ENCODE data around the gene SCRT2.

Gene SCRT2

DNA sequence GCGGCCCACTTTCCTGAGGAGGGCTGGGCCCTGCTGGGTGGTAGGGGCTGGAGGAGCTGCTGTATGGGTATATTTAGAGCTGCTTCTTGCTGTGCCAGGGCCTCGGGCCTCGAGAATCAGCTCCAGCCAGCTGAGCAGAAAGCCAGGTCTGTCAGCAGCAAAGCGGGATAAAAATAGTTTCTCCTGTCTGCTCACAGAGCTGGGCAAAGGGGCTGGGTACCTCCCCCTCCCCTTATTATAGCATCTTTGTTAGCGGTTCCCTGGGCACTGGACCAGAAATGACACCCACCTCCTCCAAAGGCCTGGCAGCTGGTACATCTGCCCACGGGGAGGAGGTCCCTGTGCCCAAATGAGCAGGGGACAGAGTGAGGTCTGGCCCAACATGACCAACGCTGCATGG is 6.0 kb downstream of the SCRT2 start:
- DNase-seq: no peak

DNA sequence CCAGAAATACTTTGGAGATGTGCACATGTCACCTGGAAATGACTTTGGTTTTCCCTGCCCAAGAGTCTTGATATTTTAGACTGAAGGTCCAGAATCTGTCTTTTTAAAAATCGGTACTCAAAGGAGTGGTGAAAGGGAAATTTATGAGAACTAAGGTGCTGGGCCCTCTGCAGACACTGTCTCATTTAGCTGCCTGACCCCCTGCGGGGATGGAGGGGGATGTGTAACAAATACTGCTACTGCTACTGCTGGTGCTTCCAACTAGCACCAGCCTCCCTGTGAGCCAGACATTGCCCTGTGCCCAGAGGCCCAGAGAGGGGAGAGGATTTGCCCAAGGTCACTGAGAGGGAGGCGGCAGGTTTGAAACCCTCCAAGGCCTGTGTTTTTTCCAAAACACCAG is 7.0 kb downstream of the SCRT2 start:
- no peak for DNase-seq

DNA sequence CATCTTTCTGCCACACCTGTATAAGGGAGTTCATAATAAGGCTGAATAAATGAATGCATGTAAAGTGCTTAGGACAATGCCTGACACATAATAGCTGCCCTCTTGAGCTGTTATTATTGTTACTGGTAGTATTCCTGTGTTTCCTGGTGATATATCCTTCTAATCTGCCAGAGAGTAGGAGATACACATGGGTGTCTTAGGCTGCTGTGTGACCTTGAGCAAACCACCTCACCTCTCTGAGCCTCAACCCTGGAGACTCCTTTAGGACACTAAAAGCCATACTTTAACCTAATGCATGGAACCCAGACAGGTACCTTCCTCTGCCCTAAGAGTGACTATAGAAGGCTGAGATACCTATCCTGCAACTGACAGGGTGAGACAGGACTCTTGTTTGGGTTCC is 7.6 kb downstream of the SCRT2 start:
- DNase-seq: no peak

DNA sequence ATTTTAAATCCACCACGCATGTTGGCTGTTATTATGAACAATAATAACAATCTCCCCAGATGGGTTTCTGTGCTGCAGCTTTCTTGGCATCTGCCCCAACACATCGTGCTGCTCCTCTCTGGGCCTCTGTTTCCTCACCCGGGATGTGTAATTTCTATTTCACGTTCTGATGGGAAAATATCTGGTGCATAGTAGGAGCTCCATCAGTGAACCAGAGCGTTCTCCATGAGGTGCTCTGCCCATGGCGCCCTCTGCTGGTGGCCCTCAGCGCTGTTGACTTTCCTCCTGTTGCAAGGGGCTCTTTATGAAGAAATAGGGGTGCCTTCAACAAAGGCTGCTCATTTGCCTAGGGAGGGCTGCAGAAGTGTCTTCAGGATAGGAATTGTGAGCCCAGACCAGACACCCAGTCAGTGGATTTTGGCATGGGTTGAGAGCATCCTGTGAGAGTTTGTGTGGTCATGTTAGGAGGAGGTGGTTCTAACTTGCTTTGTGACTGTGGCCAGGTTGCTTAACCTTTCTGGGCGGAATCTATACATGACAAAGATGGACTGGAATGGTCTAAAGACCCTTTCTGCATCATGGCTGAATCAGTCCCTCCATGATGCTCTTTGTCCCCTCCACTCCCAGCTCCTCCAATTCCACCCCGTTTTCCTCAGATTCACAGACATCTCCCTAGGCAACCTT is 8.1 kb downstream of the SCRT2 start:
- no peak for DNase-seq

DNA sequence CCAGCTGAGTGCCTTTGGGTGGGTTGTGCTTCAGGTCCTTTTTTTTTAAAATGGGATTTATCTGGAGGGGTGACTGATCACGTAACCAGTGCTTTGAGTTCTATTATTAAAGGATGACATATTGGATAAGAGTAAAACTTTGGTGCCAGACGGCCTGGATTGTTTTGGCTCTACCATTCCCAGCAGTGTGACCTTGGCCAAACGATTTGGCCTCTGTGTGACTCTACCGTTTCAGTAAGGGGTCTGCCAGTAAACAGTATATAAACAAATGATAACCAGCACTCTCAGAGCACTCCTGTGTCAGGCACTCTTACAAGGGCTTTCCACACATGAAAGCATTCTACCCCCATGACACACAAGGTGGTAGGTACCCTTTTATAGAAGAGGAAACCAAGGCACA is 8.7 kb downstream of the SCRT2 start:
- no peak for DNase-seq

DNA sequence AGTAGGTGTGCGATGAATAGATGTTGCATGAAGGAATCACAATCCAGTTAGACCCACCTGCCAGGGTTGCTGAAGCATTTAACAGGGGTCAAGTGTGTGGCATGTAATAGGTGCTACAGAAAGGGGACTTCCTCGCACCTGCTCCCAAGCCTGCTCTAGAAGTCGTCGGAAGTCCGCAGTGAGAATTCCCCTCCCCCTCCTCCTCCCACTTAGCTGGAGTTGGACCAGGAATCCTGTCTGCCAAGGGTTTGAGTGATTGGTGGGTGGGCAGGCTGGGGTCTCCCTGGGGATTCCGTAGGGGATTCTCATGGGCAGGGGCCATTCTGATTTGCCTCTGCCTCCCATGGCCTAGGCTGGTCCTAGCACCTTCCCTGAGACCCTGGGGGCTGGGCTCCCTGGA is 10.3 kb downstream of the SCRT2 start:
- DNase-seq: no peak

DNA sequence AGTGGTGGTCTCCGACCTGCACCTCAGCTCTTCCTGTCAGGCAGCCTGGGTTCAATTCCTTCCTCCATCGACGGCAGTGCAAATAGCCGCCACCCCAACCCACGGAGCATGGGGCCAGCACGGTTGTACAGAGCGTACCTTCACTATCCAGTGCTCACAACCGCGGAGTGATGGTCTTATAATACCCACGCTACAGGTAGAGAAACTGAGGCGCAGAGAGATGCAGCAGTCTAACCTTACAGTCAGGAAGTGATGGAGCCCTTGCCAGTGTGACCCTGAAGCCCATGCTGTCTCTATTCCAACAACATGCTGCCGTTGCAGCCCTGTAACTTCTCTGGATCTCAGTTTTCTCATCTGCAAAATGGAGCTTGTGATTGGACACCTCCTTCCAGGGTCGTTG is 11.0 kb downstream of the SCRT2 start:
- DNase-seq: no peak

DNA sequence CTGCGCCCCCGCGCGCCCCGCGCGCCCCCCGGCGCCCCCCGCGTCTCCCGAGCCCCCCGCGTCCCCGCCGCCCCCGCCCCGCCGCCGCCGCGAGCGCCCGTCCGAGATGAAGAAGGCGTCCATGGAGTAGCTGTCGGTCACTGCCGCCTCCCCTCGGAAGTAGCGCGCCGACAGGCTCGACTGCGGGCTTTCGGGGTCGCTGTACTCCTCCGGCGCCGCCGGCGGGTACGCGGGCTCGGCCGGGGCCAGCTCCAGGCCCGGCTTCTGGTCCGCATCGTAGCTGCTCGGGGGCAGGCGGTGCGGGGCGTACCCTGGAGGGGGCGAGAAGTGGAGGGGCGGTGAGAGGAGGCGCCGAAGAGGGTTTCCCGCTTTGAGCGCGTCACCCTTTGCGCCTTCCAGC is 11.5 kb downstream of the SCRT2 start:
- no peak for DNase-seq

DNA sequence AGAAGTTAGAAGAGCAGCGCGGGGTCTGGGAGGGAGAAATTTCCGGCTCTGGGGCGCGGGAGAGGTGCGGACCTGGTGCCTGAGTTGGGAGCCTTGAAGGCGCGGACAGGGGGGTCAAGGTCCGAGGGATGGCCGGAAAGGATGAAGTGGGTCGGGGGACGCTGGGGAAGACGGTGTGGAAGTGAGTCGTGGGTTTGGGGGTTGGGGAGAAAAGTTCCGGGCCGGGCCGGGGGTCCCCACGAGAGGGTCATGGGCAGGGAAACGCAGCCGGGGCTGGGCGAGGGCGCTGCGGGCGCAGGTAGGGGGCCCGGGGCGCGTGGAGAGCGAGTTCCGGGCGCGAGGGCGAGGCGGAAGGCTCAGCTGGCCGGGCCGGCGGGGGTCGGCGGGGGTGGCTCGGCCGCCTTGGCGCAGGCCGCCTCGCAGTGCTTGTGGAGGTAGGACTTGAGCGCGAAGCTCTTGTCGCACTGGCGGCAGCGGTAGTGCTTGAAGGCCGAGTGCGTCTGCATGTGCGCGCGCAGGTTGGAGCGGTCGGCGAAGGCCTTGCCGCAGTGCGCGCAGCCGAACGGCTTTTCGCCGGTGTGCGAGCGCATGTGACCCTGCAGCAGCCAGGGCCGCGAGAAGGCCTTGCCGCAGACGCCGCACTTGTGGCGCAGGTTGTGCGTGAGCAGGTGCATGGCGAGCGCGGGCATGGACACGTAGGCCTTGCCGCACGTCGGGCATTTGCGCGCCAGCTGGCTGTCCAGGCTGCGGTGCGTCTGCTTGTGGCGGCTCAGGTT is 12.1 kb downstream of the SCRT2 start:
- no peak for DNase-seq

DNA sequence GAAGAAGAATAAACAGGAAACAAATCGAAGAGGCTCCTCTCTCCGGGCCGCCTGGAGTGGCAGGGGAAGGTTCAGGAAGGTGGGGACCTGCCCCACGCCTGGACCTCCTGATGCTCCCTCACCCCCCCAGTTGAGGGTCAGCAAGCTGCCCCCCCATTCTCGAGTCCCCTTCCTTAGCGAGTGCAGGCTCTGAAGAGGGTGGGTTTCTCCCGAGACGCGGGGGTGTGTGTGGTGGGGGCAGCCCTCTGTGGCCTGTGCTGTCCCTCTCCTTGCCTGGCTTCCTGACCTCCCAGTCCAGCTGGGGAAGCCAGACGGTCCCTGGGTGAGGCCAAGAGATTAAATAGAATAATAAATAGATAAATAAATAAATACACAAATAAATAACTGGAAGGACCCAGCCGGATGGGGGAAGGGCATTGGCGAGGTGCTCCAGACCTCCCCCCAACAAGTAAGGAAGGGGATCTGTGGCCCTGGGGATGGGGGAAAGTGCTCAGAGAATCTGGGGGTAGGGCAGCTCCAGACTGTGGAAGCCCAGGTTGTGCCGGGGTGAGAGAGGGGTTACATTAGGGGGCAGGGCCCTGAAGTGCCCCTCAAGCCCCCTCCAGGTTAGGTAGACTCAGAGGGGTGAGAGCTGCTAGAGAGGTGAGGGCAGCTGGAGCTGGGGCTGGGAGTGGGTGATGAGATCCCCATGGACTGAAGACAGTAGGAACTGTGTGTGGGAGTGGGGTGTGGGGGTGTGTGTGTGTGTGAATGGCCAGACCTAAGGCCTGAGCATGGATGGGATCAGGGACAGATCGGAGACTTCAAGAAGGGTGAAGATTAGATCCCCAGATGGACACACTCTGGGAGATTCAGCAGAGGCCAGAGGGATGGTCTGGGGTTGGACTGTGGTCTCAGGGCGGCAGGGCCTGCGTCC is 13.1 kb downstream of the SCRT2 start:
- no peak for DNase-seq

DNA sequence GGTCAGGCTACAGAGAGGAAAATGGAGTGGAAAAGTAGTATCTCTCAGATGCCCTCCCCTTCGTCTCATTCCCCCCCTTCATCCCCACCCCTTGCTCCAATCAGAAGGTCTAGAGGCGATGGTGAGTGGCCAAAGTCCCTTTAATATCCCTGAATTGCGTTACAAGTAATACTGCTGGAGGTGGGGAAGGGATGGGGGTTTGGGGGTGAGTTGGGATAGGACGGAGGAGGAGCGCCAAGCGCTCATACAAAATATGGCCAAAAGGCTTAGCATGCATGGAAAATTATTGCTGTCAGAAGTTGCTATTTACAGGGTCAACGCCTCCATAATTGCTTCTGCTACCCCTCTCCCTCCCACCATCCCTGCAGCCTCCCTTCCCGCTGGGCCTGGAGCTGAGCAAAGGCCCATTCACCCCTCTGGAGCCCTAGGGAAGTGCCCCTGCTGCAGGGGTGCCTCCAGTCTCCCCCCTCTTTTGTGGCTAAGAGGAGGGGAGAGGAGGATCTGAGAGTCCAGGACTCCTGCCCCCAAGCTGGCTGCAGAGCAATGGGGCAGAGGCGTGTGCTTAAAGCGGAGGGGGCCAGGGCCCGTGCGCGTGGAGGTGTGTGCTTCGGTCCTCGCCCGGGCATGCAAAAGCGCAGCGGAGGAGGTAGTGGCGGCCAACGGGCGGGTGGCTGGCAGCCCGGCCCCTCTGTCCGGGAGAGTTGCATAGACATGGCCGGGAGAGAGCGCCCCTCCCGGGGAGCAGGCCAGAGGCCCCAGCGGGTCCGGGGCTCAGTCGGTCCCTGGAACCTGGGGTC is 13.9 kb downstream of the SCRT2 start:
- no peak for DNase-seq

DNA sequence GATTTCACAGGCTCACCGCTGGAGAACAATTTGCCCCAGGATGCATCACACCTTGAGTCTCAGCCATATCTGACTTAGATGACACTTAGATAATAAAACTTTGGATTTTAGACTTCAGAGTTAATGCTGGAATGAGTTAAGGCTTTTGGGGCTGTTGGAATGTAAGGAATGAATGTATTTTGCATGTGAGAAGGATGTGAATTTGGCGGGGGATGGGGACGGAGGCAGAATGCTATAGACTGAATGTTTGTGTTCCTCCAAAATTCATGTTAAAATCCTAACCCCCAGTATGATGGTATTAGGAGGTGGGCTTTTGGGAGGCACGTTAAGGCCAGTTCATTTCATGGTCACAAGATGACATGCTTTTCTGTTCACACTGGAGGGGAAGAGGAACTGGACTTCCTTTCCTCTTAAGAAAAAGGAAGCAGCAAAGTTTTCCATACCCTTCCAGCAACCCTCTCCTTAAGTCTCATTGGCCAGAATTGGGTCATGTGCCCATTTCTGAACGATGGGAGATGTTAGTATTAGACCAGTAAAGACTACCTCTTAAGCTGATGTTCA is 16.8 kb downstream of the SCRT2 start:
- no peak for DNase-seq

DNA sequence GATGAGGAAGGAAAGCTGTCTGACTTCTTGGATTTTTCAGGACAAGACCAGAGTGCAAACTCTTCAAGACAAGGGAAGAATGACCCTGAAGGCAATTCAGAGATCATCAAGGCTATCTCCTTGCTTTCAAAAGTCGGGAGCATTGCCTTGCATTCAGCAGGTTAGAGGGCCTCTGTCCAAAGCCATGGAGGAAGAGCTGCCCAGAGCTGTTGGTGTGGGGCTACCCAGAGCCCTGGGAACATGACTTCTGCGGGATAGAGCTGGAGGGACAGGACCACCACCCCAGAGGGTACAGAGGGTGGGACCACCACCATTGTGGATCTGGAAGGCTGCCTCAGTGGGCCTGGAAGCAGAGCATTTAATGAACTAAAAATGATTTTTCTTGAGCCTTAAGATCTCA is 17.4 kb downstream of the SCRT2 start:
- no peak for DNase-seq

DNA sequence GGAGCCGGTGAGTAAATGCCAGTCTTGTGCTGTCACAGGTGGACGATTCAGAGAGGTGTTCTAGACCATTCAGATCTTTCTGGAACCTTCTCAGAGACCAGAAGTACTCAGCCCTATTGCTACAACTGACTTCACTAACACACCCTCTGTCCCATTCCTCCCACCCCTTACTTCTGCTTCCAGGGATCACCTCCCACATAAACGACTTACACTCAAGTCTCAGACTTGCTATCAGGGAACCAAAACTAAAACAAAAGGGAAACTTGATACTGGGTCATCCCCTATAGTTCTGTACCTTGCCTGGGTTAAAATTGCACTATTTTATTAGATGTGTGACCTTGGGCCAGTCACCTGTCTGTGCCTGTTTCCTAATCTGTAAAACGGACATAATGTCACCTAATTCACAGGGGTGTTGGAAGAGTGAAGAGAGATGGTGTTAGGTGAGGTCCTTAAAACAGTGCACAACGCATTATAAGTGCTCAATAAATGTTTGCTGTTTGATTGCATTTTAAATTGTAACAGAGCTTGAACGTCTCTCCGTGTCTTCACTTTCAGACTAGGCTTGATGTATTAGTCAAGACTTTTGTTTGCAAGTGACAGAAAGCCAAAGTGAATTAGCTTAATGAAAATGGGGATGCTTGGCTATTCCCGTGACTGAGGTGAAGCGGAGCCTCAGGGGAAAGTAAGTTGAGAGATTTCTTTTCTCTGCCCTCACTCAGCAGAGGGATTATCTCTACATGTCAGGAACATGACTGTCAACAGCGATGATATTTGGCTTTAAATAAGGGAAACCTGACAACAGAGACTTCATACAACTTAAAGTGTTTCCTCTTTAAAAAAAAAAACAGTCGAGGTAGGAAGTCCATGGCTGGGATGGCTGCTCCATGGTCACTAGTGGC is 19.6 kb downstream of the SCRT2 start:
- no peak for DNase-seq

DNA sequence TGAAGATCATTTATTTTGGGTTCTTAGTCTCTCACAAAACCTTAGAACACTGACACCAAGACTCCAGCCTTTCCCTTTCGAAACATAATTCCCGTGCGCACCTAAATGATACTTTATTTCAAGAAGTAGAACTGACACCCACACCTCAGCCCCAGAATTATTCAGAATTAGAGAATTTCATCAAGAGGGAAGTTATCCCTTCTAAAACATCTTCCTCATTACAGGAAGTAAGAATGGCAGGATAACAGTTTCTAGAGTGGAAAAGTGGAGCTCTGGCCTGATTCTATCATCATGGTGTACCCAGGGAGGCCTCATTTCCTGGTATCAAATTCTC is 21.2 kb downstream of the SCRT2 start:
- no peak for DNase-seq

DNA sequence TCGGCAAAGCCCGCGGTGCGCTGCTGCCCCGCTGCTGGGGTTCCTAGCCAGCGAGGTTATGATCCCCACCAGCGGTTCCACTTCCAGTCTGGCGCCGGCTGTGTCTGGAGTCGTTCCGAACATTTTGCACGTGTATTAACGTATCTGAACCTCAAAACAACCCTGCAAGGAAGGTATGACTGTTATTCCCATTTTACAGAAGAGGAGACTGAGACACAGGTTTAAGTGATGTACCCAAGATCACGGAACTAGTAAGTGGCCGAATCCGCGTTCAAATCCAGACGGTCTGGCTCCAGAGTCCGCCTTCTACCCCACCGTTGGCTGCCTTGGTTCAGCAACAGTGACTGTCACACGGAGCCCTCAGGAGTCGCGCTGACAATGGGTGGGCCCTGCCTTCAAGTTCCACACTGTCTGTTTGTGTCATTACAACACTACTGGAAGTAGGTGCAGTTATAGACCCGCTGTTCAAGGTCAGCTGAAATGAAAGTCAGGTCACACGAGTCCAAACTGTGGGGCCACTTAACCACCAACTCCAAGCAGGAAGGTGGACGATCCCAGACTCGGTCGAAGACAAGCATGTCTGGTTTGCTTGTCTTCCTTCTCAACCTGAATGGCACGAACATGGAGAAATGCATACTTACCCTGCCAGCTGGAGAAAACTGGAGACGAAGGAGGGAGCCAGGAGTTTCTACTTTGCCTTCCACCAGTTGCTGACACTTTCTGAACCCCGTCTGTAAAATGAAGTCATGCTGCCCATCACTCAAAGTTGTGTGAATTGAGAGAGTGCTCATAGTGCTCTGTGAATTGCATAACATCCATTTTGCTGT is 21.8 kb downstream of the SCRT2 start:
- no peak for DNase-seq

DNA sequence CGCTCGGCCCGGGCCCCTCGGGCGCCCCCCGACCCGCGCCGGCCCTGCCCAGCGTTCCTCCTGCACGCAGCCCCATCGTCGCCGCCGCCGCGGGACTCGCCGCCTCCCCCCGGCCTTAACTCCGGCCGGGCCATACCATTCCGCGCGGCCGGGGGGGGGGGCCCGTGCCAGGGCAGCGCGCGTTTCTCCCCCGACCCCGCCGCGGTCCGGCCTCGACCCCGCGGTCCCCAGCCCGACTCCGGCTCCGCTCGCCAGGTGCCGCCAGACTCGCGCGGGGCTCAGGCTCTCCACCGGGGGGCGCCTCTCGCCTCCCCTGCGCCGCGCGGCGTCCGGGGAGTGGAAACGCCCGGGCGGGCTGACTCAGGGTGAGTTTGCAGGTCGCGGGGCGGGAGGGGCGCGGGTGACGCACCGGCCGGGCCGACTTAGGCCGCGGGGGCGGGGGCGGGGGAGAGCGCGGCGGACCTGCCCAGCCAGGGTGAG is 22.5 kb downstream of the SCRT2 start, which contains the start of gene SRXN1:
Gene SRXN1 (minus strand): TSS at position 91 of the 480 bp plus-strand sequence. CDS start 15 bp downstream, at position 76.
- DNase-seq: no peak

DNA sequence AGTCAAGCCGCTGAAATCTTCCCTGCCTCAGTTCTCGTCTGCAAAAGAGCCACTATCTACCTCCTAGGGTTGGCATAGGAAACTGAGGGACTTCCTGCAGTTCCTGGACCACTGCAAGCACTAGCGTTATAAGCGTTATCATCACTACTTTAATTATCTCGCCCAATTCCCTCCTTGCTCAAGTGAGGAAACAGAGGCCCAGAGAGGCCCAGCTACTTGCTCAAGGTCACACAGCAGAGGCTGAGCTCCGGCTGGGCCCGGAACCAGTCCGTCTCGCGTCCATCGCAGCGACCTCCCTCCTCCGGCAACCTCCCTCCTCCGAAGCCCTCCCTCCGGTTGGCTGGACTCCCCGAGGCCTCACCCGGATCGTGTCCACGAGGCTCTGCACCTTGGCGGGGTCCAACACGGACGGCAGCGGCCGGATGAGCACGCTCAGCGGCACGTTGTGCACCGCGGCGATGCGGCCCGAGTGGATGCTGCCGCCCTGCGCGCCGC is 22.9 kb downstream of the SCRT2 start:
- DNase-seq: no peak

DNA sequence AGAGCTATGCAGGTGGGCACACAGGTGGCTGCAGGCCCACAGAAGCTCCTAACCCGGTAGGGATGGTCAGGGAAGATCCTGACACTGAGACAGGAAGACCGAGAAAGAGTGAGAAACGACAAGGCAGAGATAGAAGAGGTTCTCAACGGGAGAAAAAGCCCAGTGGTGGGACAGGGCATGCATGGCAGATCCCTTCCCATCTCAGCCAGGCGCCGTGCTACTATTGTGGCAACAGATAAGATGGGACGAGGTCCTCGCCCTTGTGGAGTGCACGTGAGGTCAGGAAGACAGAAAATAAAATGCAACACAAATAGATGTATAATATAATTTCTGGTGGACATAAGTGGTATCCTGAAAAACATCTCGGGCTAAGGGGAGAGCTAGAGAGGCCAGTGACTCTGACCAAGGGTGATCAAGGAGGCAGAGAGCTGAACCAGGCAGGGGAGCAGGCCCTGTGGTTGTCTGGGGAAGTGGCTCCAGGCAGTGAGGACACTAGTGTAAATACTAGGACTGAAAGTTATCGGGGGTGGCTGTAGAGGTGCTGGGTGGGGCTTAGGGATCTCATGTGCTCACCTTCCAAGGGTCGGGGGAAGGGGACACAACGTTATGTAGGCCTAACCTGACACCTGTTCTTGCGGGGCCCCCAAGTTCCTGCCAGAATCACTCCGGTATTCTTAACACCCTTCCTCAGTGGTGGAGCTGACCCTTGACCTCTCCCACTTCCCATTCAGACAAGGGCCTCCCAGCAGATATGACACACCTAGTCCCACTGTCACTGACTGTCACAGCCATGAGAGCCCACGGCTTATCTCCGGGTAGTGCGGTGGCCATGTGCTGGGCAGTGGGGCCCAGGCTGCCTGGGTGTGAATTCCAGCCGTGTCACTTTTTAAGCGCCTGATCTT is 23.6 kb downstream of the SCRT2 start:
- no peak for DNase-seq

Measured in NCI-H1417 treated with DMSO at 0.1 percent for 48 hours (cell line).